Measurements from ENCODE around the gene TPGS2. TPM values are rescaled to one million over a fixed set of nuclear protein-coding genes. Genes with fewer than 3 reads are reported as not detected.

Gene TPGS2
- total and polyA plus RNA-seq, 8 donors, result 36.7 to 230 (median 58.0) TPM

GRCh38 chr18:36805105-36805504 lies 23.7 kb downstream of the TPGS2 start:
- 93 to 100% (median 96%) methylated on average over 2 of the region's 2 CpGs for WGBS, 5 donors
- Histone ChIP-seq H3K4me1 (peaks cover 0 to 5% (median 5%) of the 10 kb centered on the region in 4 donors), H3K4me3 (no peak overlapping the region), H3K9me3 (no peaks in the 10 kb centered on the region), H3K27me3 (no peaks in the 10 kb centered on the region), H3K27ac (no peak overlapping the region), H3K36me3 (peaks cover 12 to 81% (median 80%) of the 10 kb centered on the region in 4 donors)
- intact Hi-C loops (cut with DNase I; ENCODE audit: low total_unique reads), result no loop called here
- TF ChIP-seq POLR2A (IDR thresholded peaks at IDR 0.05) (no peak), EP300 (IDR thresholded peaks at IDR 0.05) (no peak), CTCF (IDR thresholded peaks at IDR 0.05) (no peak), POLR2AphosphoS5 (IDR thresholded peaks at IDR 0.05) (no peak)
- DNase-seq, result no peak

DNA sequence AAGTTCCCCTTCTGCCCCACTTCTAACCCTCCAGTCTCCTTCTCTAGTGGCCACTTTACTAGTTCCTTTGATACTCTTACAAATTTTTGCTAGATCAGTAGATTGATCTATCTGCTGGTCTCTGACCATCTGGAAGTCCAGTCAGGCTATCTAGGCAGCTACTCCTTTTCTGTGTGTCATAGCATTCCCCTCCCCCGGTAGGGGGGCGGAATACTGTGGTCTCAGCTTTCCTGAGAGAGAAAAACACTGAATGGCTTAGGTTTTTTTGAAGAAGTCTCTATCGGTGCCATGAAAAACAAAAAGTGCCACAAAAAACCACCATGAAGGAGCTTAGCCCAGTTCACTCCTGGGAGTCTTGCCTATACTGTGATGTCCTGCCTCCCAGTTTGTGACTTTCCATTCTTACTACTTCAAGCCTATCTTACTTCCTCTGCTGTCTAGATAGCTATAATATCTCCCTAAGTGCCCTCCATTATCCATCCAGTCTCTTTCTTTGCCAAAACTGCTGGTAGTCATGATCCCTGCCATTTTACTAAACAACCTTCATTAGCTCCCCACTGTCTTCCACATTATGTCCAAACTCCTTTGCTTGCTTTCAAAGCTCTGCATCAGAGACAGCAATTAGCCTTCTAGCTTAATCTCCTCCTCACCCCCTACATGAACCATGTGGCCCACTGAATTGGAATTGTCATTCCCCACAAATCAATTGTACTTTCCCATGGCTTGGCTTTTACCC lies 29.9 kb downstream of the TPGS2 start:
- Histone ChIP-seq H3K36me3 (peaks cover 24 to 100% (median 97%) of the 10 kb centered on the region in 4 donors), H3K4me3 (no peak overlapping the region)

GRCh38 chr18:36792634-36793283 lies 36.0 kb downstream of the TPGS2 start:
- H3K4me3 ChIP-seq, result no peak overlapping the region
- intact Hi-C loops (cut with DNase I; ENCODE audit: low total_unique reads), result no loop called here
- TF ChIP-seq CTCF (IDR thresholded peaks at IDR 0.05) (no peak), POLR2AphosphoS5 (IDR thresholded peaks at IDR 0.05) (no peak), EP300 (IDR thresholded peaks at IDR 0.05) (no peak), POLR2A (IDR thresholded peaks at IDR 0.05) (no peak)
- WGBS, 5 donors, result 94 to 99% (median 98%) methylated on average over 4 of the region's 4 CpGs
- no peaks in the 10 kb centered on the region for H3K27me3 ChIP-seq
- no peaks in the 10 kb centered on the region for H3K9me3 ChIP-seq
- H3K36me3 ChIP-seq, result peaks cover 10 to 88% (median 82%) of the 10 kb centered on the region in 4 donors
- no peaks in the 10 kb centered on the region for H3K4me1 ChIP-seq
- no peak overlapping the region for H3K27ac ChIP-seq
- DNase-seq, result no peak

More for the DNA sequence above, 29.9 kb downstream of the TPGS2 start:
- intact Hi-C loops (cut with DNase I; ENCODE audit: low total_unique reads), result no loop called here
- DNase-seq, result no peak
- no peaks in the 10 kb centered on the region for H3K9me3 ChIP-seq
- no peaks in the 10 kb centered on the region for H3K27me3 ChIP-seq
- H3K4me1 ChIP-seq, result no peaks in the 10 kb centered on the region
- 86 to 98% (median 93%) methylated on average over 3 of the region's 3 CpGs for WGBS, 5 donors
- H3K27ac ChIP-seq, result no peak overlapping the region
- TF ChIP-seq CTCF (IDR thresholded peaks at IDR 0.05), result no peak
- no peak for TF ChIP-seq POLR2AphosphoS5 (IDR thresholded peaks at IDR 0.05)
- no peak for TF ChIP-seq EP300 (IDR thresholded peaks at IDR 0.05)
- no peak for TF ChIP-seq POLR2A (IDR thresholded peaks at IDR 0.05)

GRCh38 chr18:36786686-36787085 lies 42.1 kb downstream of the TPGS2 start:
- Histone ChIP-seq H3K9me3 (no peaks in the 10 kb centered on the region), H3K4me1 (peaks cover 0 to 11% (median 0%) of the 10 kb centered on the region in 4 donors), H3K36me3 (peaks cover 0 to 49% (median 41%) of the 10 kb centered on the region in 4 donors), H3K27ac (peak overlapping the region in 1 of 5 donors; percentile 43), H3K4me3 (no peak overlapping the region), H3K27me3 (no peaks in the 10 kb centered on the region)
- intact Hi-C loops (cut with DNase I; ENCODE audit: low total_unique reads), result no loop called here
- peak in 1 of 2 donors; percentile 25 for DNase-seq
- WGBS, 5 donors, result 75 to 96% (median 85%) methylated on average over 4 of the region's 4 CpGs
- TF ChIP-seq POLR2A (IDR thresholded peaks at IDR 0.05), result no peak
- TF ChIP-seq EP300 (IDR thresholded peaks at IDR 0.05), result no peak
- TF ChIP-seq CTCF (IDR thresholded peaks at IDR 0.05), result no peak
- TF ChIP-seq POLR2AphosphoS5 (IDR thresholded peaks at IDR 0.05), result no peak

Data from stomach (tissue), 9 donors.